SK-N-SH (cell line): ENCODE measurements around the gene CEP57L1.
"Not testable (repeated sequence)": the region's sequence is repeated elsewhere in the genome, so short reads cannot be mapped to it uniquely, and the experiment has no call there.

Experiments used
- CTCF ChIP-seq: fragments of 200-600 bp; sonication (generic); IDR thresholded peaks from 2 replicates; pipeline ENCODE4 v1.6.1; 2017; ENCODE audit warnings: antibody characterized with exemption, mild to moderate bottlenecking, moderate library complexity
- EP300 ChIP-seq, 2 experiments: IDR thresholded peaks; 2 replicates each; pipeline versions ENCODE4 v1.4.0 to v1.6.1; 2012; ENCODE audit warnings: borderline replicate concordance in 1 of 2, low read depth in 1 of 2, low read length in 1 of 2
- FOXM1 ChIP-seq: IDR thresholded peaks from 2 replicates; pipeline ENCODE4 v1.4.0; 2012; ENCODE audit warnings: low read depth, mild to moderate bottlenecking
- MAX ChIP-seq: IDR thresholded peaks from 2 replicates; pipeline ENCODE4 v1.4.0; 2012; ENCODE audit warnings: low read depth
- PBX3 ChIP-seq: IDR thresholded peaks from 2 replicates; pipeline ENCODE4; 2012
- POLR2AphosphoS5 ChIP-seq: IDR thresholded peaks from 2 replicates; pipeline ENCODE4 v1.6.1; 2012; ENCODE audit warnings: low read depth, low read length
- SIN3A ChIP-seq: IDR thresholded peaks from 2 replicates; pipeline ENCODE4 v1.6.1; 2012; ENCODE audit warnings: low read depth, mild to moderate bottlenecking, low read length, moderate library complexity, borderline replicate concordance
- TAF1 ChIP-seq: IDR thresholded peaks from 2 replicates; pipeline ENCODE4 v1.6.1; 2012; ENCODE audit warnings: low read depth, mild to moderate bottlenecking, low read length, moderate library complexity, borderline replicate concordance
- TF ChIP-seq, protein P1 (sequence below): fragments of 150-350 bp; IDR thresholded peaks from 2 replicates; pipeline ENCODE4 v1.6.1; 2017; ENCODE audit warnings: antibody characterized with exemption, low read length, low read depth, borderline replicate concordance

DNA sequence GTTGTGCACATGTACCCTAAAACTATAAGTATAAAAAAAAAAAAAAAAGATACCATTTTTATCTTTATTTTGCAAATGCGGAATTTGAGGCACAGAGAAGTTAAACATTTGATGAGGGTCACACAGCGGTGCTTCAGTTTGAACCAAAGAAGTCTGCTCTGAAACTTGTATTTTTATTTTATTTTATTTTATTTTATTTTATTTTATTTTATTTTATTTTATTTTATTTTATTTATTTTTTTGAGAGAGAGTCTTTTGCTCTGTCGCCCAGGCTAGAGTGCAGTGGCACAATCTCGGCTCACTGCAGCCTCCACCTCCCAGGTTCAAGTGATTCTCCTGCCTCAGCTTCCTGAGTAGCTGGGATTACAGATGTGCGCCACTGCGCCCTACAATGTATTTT, 41.2 kb downstream of the CEP57L1 start:
- not testable (repeated sequence) for TF ChIP-seq CTCF; POLR2AphosphoS5; FOXM1; SIN3A; TAF1; EP300 (IDR thresholded peaks at IDR 0.05; ENCODE audit: borderline replicate concordance in 1 of 2, low read depth in 1 of 2, low read length in 1 of 2); MAX; PBX3
- TF ChIP-seq, protein P1, sequence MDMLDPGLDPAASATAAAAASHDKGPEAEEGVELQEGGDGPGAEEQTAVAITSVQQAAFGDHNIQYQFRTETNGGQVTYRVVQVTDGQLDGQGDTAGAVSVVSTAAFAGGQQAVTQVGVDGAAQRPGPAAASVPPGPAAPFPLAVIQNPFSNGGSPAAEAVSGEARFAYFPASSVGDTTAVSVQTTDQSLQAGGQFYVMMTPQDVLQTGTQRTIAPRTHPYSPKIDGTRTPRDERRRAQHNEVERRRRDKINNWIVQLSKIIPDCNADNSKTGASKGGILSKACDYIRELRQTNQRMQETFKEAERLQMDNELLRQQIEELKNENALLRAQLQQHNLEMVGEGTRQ: not testable (repeated sequence)
